RWPE2 (cell line): ENCODE measurements around the gene KSR1.
"Not testable (repeated sequence)": the region's sequence is repeated elsewhere in the genome, so short reads cannot be mapped to it uniquely, and the experiment has no call there.

Source experiments
- ATAC-seq: fragments of 200-7000 bp; cut with Tn5 transposase; 3 replicates; pipeline ENCODE4 v1.9.1; 2021; ENCODE audit warnings: low read depth
- DNase-seq: peaks from one replicate; pipeline ENCODE4 v3.0.0-alpha.2; 2020; ENCODE audit warnings: low spot score
- H3K27ac ChIP-seq: fragments of 450-650 bp; 2 replicates; pipeline ENCODE4 v1.5.1; 2017; ENCODE audit warnings: mild to moderate bottlenecking; ENCODE audit not compliant: poor library complexity, severe bottlenecking
- H3K27me3 ChIP-seq: fragments of 250-450 bp; sonication (Bioruptor Pico); 2 replicates; pipeline ENCODE4 v1.5.1; 2021; ENCODE audit warnings: mild to moderate bottlenecking, moderate library complexity; ENCODE audit not compliant: insufficient read depth, poor library complexity, severe bottlenecking
- H3K36me3 ChIP-seq: fragments of 250-450 bp; sonication (Bioruptor Pico); 2 replicates; pipeline ENCODE4 v1.5.1; 2020; ENCODE audit warnings: low read depth, mild to moderate bottlenecking, moderate library complexity
- H3K4me1 ChIP-seq: fragments of 250-450 bp; sonication (Bioruptor Pico); 2 replicates; pipeline ENCODE4 v1.5.1; 2021; ENCODE audit warnings: mild to moderate bottlenecking, moderate library complexity; ENCODE audit not compliant: insufficient read depth, poor library complexity, severe bottlenecking
- H3K4me3 ChIP-seq: fragments of 250-450 bp; sonication (Bioruptor Pico); 2 replicates; pipeline ENCODE4 v1.5.1; 2021; ENCODE audit warnings: mild to moderate bottlenecking, moderate library complexity; ENCODE audit not compliant: severe bottlenecking
- H3K9me3 ChIP-seq: fragments of 250-450 bp; sonication (Bioruptor Pico); 2 replicates; pipeline ENCODE4 v1.5.1; 2021; ENCODE audit warnings: mild to moderate bottlenecking, moderate library complexity; ENCODE audit not compliant: severe bottlenecking
- TF ChIP-seq, protein P1 (sequence below): fragments of 450-650 bp; IDR thresholded peaks from one replicate; pipeline ENCODE4 v1.5.1; 2017; ENCODE audit warnings: mild to moderate bottlenecking, moderate library complexity; ENCODE audit not compliant: poor library complexity, severe bottlenecking

KSR1 gene

DNA sequence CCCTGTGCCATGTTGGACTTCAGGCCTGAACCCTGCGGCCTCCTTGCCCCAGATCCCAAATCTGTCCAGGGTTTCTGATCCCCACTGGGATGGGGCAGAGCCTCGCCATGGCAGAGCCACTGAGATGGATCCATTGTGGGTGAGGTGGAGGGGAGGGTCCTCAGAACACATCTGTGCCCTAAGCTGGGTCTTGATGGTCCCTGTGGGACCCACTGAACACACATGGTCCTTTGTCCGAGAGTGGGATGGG, 38.0 kb upstream of the KSR1 start:
- Histone ChIP-seq H3K4me3 (no peak overlapping the region), H3K27me3 (no peaks in the 10 kb centered on the region), H3K27ac (no peak overlapping the region), H3K4me1 (no peaks in the 10 kb centered on the region), H3K36me3 (no peaks in the 10 kb centered on the region), H3K9me3 (no peaks in the 10 kb centered on the region)
- TF ChIP-seq, protein P1, sequence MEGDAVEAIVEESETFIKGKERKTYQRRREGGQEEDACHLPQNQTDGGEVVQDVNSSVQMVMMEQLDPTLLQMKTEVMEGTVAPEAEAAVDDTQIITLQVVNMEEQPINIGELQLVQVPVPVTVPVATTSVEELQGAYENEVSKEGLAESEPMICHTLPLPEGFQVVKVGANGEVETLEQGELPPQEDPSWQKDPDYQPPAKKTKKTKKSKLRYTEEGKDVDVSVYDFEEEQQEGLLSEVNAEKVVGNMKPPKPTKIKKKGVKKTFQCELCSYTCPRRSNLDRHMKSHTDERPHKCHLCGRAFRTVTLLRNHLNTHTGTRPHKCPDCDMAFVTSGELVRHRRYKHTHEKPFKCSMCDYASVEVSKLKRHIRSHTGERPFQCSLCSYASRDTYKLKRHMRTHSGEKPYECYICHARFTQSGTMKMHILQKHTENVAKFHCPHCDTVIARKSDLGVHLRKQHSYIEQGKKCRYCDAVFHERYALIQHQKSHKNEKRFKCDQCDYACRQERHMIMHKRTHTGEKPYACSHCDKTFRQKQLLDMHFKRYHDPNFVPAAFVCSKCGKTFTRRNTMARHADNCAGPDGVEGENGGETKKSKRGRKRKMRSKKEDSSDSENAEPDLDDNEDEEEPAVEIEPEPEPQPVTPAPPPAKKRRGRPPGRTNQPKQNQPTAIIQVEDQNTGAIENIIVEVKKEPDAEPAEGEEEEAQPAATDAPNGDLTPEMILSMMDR = no peak
- ATAC-seq = no peak
- DNase-seq = no peak

DNA sequence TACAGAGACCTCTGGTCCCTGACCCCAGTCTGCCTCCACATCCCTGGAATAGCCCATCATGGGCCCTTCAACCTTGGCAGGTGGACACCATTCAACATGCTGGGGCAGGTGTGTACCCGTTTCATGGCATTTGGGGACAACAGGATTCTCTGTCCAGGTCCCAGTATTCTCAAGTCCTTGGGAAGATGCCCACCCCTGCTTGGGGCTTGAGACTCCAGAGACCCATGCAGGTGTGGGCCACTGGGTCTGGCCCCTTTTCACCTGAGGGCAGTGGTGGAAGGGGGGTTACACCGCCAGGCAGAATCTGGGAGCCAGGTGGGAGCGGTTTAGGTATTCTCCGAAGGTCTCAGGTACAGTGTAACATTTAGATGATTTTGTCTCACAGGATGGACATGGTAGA, 37.1 kb upstream of the KSR1 start:
- DNase-seq = no peak

DNA sequence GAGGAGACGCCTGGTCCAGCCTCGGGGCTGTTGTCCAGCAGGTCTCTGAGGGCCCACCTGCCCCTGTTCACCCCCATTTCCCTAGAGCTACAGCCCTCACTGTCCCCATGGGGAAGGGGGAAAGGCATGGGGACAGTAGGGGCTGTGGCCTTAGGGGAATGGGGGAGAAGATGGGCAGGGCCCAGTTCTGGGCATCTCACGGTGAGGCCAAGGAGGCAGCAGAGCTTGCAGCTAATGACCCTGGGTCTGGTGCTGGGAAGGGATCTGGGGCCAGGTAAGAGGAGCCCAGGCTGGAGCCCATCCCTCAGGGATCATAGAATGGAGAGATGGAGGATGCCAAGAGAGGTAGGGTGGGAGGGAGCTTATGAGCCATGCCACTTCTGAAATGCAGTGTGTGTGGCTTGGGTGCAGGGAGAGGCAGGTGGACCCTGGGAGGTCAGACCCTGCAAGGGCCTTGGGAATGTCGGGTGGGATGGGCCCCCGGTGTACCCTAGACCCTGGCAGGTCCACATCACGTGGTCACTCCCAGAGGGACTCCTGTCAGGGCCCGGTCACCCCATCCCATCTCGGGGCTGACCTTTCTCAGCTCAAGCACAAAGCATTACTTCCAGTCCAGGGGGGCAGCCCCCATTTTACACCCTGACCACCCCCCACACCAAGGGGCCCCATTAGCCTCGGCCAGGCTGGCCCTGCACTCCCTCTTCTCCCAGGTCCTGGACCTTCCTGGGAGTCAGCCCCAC, 35.9 kb upstream of the KSR1 start:
- H3K4me3 ChIP-seq = no peak overlapping the region
- H3K9me3 ChIP-seq = no peaks in the 10 kb centered on the region
- ATAC-seq = no peak; the same call in 2 of the 3 replicates

More for the DNA sequence above, 37.1 kb upstream of the KSR1 start:
- H3K36me3 ChIP-seq = no peaks in the 10 kb centered on the region
- TF ChIP-seq, protein P1 = no peak
- H3K9me3 ChIP-seq = no peaks in the 10 kb centered on the region
- no peak for ATAC-seq
- H3K4me1 ChIP-seq = no peaks in the 10 kb centered on the region
- H3K27ac ChIP-seq = no peak overlapping the region
- no peaks in the 10 kb centered on the region for H3K27me3 ChIP-seq
- H3K4me3 ChIP-seq = no peak overlapping the region

DNA sequence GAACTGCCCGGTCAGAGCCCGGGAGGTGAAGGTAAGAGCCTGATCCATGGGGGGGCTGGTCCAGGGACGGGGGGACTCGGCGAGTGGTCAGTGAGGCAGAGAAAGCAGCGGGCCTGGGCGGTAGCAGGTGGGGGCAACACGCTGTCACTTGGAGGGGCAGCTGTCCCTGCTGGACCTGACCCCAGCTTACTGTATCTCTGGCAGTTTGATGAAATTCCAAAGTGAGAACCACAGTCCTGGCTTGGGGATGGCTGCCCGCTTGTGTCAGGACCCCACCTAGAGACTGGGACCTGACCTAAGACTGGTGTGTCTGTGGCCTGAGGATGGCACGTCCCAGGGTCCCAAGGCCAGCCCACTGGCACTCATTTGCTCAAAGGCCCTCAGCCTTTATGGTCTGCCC, 35.1 kb upstream of the KSR1 start:
- Histone ChIP-seq H3K36me3 (no peaks in the 10 kb centered on the region), H3K4me3 (no peak overlapping the region)
- TF ChIP-seq, protein P1 = no peak

More for the DNA sequence above, 35.9 kb upstream of the KSR1 start:
- H3K27me3 ChIP-seq = no peaks in the 10 kb centered on the region
- no peaks in the 10 kb centered on the region for H3K36me3 ChIP-seq
- H3K27ac ChIP-seq = no peak overlapping the region
- TF ChIP-seq, protein P1 = no peak
- no peaks in the 10 kb centered on the region for H3K4me1 ChIP-seq
- no peak for DNase-seq

DNA sequence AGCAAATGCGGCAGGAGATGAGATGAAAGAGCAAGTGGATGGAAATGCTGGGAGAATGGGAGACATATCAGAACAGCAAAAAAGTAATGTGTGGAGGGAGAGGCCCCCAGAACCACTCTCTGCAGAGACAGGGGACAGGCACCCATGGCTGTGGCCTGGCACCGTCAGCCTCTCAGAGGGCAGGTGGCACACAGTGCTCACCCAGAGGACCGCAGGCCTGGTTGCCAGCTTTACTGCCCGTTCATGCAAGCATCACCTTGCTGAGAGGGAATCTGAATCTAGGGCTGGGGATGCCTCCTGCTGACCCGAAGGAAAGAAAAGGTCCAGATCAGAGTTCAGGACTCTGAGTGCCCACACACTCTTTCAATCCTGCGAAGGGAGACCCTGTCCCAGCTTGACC, 34.6 kb upstream of the KSR1 start:
- H3K27ac ChIP-seq, H3K4me1 ChIP-seq, H3K4me3 ChIP-seq, DNase-seq, ATAC-seq, H3K36me3 ChIP-seq, H3K27me3 ChIP-seq, H3K9me3 ChIP-seq: not testable (repeated sequence)

More for the DNA sequence above, 35.1 kb upstream of the KSR1 start:
- Histone ChIP-seq H3K27ac (no peak overlapping the region), H3K27me3 (no peaks in the 10 kb centered on the region), H3K9me3 (no peaks in the 10 kb centered on the region), H3K4me1 (no peaks in the 10 kb centered on the region)
- DNase-seq (no peak), ATAC-seq (no peak)
